ENCODE measurements around the gene CCDC92. TPM values are rescaled to one million over a fixed set of nuclear protein-coding genes. Genes with fewer than 3 reads are reported as not detected.

The CCDC92 gene
- polyA plus RNA-seq, 1 donor from 2014 or later, result 11.3 TPM

DNA sequence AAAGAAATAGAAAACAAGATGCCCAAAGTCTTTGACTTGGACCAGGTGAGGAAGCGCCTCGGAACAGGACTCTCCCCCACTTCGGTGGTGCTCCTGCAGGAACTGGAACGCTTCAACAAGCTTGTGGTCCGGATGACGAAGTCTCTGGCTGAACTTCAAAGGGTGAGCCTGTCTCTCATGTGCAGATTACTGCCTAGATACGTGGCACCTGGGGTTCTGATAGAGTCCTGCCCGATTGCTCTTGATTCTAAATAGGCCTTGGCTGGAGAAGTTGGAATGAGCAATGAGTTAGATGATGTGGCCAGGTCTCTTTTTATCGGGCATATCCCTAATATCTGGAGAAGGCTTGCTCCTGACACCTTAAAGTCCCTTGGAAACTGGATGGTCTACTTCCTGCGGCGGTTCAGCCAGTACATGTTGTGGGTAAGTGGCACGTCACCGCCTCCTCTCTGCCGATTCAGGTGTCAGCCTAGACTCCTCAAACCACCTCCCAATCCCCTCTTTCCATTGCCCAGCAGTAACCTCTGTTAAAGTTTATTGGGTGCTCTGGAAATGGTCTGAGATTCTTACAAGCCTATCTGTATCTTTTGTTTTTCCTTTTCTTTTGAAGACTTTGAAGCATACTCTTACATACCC lies 40.8 kb downstream of the CCDC92 start:
- no peaks in the 10 kb centered on the region for H3K9me3 ChIP-seq (ENCODE audit: low read length)
- no peak overlapping the region for H3K4me2 ChIP-seq (ENCODE audit: low read length)
- H3K36me3 ChIP-seq (ENCODE audit: insufficient read depth, low read length), result peaks cover 5% of the 10 kb centered on the region
- H3K4me3 ChIP-seq (ENCODE audit: low read length), result no peak overlapping the region
- no peaks in the 10 kb centered on the region for H3F3A ChIP-seq (ENCODE audit: insufficient read depth, low read length, poor library complexity, severe bottlenecking)
- no peak overlapping the region for H2AFZ ChIP-seq (ENCODE audit: low read depth, low read length)
- no peaks in the 10 kb centered on the region for H4K20me1 ChIP-seq (ENCODE audit: insufficient read depth)
- no peaks in the 10 kb centered on the region for H3K9me2 ChIP-seq (ENCODE audit: insufficient read depth, low read length)
- TF ChIP-seq EZH2 (IDR thresholded peaks at IDR 0.05; ENCODE audit: borderline replicate concordance, insufficient read depth, low read length, poor library complexity, severe bottlenecking) (no peak), SMC3 (conservative IDR thresholded peaks at IDR 0.05; ENCODE audit: poor library complexity) (no peak), RAD21 (conservative IDR thresholded peaks at IDR 0.05) (no peak), EP300 (conservative IDR thresholded peaks at IDR 0.05; ENCODE audit: poor library complexity, severe bottlenecking) (no peak), POLR2AphosphoS5 (IDR thresholded peaks at IDR 0.05) (no peak), MXI1 (conservative IDR thresholded peaks at IDR 0.05; ENCODE audit: poor library complexity, severe bottlenecking) (no peak), TAF1 (IDR thresholded peaks at IDR 0.05; ENCODE audit: low read depth) (no peak)
- TF ChIP-seq, protein P1, sequence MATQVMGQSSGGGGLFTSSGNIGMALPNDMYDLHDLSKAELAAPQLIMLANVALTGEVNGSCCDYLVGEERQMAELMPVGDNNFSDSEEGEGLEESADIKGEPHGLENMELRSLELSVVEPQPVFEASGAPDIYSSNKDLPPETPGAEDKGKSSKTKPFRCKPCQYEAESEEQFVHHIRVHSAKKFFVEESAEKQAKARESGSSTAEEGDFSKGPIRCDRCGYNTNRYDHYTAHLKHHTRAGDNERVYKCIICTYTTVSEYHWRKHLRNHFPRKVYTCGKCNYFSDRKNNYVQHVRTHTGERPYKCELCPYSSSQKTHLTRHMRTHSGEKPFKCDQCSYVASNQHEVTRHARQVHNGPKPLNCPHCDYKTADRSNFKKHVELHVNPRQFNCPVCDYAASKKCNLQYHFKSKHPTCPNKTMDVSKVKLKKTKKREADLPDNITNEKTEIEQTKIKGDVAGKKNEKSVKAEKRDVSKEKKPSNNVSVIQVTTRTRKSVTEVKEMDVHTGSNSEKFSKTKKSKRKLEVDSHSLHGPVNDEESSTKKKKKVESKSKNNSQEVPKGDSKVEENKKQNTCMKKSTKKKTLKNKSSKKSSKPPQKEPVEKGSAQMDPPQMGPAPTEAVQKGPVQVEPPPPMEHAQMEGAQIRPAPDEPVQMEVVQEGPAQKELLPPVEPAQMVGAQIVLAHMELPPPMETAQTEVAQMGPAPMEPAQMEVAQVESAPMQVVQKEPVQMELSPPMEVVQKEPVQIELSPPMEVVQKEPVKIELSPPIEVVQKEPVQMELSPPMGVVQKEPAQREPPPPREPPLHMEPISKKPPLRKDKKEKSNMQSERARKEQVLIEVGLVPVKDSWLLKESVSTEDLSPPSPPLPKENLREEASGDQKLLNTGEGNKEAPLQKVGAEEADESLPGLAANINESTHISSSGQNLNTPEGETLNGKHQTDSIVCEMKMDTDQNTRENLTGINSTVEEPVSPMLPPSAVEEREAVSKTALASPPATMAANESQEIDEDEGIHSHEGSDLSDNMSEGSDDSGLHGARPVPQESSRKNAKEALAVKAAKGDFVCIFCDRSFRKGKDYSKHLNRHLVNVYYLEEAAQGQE (IDR thresholded peaks at IDR 0.05; ENCODE audit: borderline replicate concordance), result no peak
- TF ChIP-seq, protein P2, sequence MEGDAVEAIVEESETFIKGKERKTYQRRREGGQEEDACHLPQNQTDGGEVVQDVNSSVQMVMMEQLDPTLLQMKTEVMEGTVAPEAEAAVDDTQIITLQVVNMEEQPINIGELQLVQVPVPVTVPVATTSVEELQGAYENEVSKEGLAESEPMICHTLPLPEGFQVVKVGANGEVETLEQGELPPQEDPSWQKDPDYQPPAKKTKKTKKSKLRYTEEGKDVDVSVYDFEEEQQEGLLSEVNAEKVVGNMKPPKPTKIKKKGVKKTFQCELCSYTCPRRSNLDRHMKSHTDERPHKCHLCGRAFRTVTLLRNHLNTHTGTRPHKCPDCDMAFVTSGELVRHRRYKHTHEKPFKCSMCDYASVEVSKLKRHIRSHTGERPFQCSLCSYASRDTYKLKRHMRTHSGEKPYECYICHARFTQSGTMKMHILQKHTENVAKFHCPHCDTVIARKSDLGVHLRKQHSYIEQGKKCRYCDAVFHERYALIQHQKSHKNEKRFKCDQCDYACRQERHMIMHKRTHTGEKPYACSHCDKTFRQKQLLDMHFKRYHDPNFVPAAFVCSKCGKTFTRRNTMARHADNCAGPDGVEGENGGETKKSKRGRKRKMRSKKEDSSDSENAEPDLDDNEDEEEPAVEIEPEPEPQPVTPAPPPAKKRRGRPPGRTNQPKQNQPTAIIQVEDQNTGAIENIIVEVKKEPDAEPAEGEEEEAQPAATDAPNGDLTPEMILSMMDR (IDR thresholded peaks at IDR 0.05; ENCODE audit: poor library complexity, severe bottlenecking), result no peak
- H3K79me2 ChIP-seq (replicated peaks; ENCODE audit: insufficient read depth, low read length), result no peaks in the 10 kb centered on the region
- no peak overlapping the region for H3K27ac ChIP-seq (ENCODE audit: low read length)
- no peak overlapping the region for H3K9ac ChIP-seq (ENCODE audit: low read length)
- H3K27me3 ChIP-seq (ENCODE audit: insufficient read depth, low read depth, low read length), result no peaks in the 10 kb centered on the region

DNA sequence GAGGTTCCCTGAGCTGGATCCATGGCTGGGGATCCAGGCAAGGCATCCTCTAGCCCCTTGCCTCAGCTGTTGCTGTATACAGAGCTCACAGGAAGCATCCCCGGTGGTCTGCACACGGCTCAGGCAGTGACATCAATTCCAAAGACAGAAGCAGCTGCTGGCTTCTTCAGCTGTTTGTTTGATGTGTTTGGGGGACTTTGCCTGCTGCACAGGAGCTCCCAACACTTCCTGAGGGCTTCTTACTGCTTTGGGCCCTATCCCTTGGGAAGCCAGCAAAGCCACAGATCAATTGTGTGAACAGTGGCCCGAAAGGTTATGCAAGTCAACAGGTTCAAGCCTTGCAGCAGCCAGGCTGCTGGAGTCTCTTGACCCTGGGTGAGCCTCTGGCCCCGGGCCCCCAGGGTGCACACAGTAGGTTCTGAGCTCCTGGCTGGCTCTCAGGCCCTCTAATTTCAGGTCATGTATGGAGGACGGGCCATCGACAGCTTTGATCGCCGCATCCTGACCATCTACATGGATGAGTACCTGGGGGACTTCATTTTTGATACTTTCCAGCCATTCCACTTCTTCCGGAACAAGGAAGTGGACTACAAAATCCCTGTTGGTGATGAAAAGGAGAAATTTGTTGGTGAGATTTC lies 42.6 kb downstream of the CCDC92 start:
- TF ChIP-seq SMC3 (conservative IDR thresholded peaks at IDR 0.05; ENCODE audit: poor library complexity) (no peak), POLR2AphosphoS5 (IDR thresholded peaks at IDR 0.05) (no peak), EZH2 (IDR thresholded peaks at IDR 0.05; ENCODE audit: borderline replicate concordance, insufficient read depth, low read length, poor library complexity, severe bottlenecking) (no peak), EP300 (conservative IDR thresholded peaks at IDR 0.05; ENCODE audit: poor library complexity, severe bottlenecking) (no peak), RAD21 (conservative IDR thresholded peaks at IDR 0.05) (no peak), MXI1 (conservative IDR thresholded peaks at IDR 0.05; ENCODE audit: poor library complexity, severe bottlenecking) (no peak), TAF1 (IDR thresholded peaks at IDR 0.05; ENCODE audit: low read depth) (no peak)
- TF ChIP-seq, protein P1 (IDR thresholded peaks at IDR 0.05; ENCODE audit: borderline replicate concordance), result no peak
- TF ChIP-seq, protein P2 (IDR thresholded peaks at IDR 0.05; ENCODE audit: poor library complexity, severe bottlenecking), result no peak
- H3K36me3 ChIP-seq (ENCODE audit: insufficient read depth, low read length), result peaks cover 5% of the 10 kb centered on the region

More for the DNA sequence above, 42.6 kb downstream of the CCDC92 start:
- Histone ChIP-seq H3K27me3 (ENCODE audit: insufficient read depth, low read depth, low read length) (no peaks in the 10 kb centered on the region), H2AFZ (ENCODE audit: low read depth, low read length) (no peak overlapping the region), H3K4me2 (ENCODE audit: low read length) (no peak overlapping the region), H3K9me3 (ENCODE audit: low read length) (no peaks in the 10 kb centered on the region), H3K79me2 (replicated peaks; ENCODE audit: insufficient read depth, low read length) (no peaks in the 10 kb centered on the region), H4K20me1 (ENCODE audit: insufficient read depth) (no peaks in the 10 kb centered on the region), H3K27ac (ENCODE audit: low read length) (no peak overlapping the region), H3K9me2 (ENCODE audit: insufficient read depth, low read length) (no peaks in the 10 kb centered on the region), H3K4me3 (ENCODE audit: low read length) (no peak overlapping the region), H3F3A (ENCODE audit: insufficient read depth, low read length, poor library complexity, severe bottlenecking) (no peaks in the 10 kb centered on the region), H3K9ac (ENCODE audit: low read length) (no peak overlapping the region)
